GM18507 (cell line): ENCODE results near the gene SMYD3.
A peak's percentile ranks its signal among the peaks of the same experiment; 100 is the strongest.
"Not testable (repeated sequence)": the region's sequence is repeated elsewhere in the genome, so short reads cannot be mapped to it uniquely, and the experiment has no call there.

Experiments used
- DNase-seq: peaks from one replicate; pipeline ENCODE4 v3.0.0; 2011; ENCODE audit warnings: low read depth; ENCODE audit not compliant: insufficient read length; ENCODE audit errors: extremely low spot score
- FAIRE-seq: peaks from 2 replicates; lab custom pipeline; 2011; peaks lifted over from hg19 to GRCh38; lab: Jason Lieb, UNC

SMYD3 gene

DNA sequence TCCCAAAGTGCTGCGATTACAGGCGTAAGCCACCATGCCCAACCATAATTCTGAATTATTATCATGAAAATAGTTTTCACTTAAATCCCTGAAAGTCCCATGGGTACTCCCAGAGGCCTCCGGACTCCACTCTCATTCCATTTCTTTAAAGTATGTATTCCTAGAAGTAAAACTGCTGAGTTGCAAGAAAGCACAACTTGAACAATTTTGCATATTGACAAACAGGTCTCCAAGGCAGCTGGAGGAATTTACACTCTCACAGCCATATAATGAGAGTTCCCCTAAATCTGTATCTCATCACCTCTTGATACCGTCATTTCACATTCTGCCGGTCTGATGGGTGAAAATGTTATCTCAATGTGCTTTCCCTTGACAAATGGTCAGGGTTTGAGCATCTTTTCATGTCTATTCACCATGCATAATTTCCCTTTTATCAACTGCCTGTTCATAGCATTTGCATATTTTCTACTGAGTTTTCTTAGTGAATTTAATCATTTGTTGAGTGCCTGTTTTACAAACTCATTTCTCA is 129.4 kb downstream of the SMYD3 start:
- no peak for DNase-seq
- no peak for FAIRE-seq

GRCh38 chr1:246373828-246374569 is 133.1 kb downstream of the SMYD3 start:
- FAIRE-seq, result no peak

DNA sequence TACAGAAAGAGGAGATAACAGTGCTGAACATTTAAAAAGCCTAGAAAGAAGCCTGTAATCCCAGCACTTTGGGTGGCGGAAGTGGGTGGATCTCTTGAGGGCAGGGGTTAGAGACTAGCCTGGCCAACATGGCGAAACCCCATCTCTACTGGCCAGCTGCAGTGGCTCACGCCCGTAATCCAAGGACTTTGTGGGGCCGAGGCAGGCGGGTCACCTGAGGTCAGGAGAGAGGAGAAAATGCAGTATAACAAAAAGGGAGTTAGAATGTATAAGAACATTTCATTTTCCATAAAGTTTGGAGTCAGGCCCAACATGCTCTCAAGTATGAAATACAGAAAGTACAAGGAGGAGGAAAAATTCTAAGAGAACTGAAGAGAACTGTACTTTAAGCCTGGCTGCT is 134.5 kb downstream of the SMYD3 start:
- no peak for FAIRE-seq
- no peak for DNase-seq

More at GRCh38 chr1:246373828-246374569, 133.1 kb downstream of the SMYD3 start:
- no peak for DNase-seq

DNA sequence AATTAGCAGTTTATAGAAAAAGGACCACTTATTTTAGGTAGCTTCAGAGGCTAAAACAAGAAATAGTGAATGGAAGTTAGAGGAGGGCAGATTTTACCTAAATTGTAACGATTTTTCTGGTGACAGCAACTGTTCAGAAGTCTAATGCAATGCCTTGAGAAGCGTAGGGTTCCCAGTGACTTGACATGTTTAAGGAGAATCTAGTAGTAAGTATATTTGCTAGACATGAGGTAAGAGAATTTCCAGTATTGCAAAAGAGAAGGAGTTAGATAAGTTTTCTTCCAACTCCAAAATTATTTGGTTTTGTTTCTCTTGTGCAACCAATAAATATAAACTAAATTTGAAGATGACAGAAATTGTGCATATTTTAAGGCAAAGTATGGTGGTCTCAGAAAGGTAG is 140.0 kb downstream of the SMYD3 start:
- DNase-seq, result no peak
- FAIRE-seq, result no peak

DNA sequence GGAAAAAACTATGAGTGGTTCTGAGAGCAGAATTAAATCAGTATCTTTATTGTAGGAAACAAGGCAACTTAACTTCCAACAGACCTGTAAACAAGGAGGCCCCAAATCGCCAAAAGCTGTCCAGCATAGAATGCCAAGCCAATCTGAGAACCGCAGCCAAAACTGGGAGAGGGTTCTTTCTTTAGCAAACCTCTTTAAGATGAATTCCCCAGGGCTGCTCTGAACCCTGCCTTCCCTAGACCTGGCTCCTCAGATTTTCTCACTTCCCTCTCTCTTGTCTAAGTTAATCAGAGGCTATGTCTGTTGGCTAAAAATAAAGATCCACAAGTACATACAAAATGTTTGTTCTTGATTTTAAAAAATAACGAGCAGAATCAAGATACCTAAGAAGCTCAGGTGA is 141.4 kb downstream of the SMYD3 start:
- no peak for FAIRE-seq
- no peak for DNase-seq

GRCh38 chr1:246364415-246364941 is 142.6 kb downstream of the SMYD3 start:
- DNase-seq (no peak), FAIRE-seq (peak; percentile 9)

DNA sequence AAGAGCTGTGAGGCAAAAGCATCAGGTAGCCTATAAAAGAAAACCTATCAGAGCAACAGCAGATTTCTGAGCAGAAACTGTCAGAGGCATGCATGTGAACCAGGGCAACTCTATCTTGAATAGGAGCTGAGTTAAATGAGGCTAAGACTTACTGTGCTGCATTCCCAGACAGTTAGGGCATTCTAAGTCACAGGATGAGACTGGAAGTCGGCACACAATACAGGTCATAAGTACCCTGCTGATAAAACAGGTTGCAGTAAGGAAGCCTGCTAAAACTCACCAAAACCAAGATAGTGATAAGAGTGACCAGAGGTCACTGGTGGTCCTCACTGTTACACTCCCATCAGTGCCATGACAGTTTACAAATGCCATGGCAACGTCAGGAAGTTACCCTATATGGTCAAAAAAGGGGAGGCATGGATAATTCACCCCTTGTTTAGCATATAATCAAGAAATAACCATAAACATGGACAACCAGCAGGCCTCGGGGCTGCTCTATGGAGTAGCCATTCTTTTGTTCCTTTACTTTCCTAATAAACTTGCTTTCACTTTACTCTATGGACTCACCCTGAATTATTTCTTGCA is 150.0 kb downstream of the SMYD3 start:
- FAIRE-seq, DNase-seq: not testable (repeated sequence)

- FAIRE-seq (no peak), DNase-seq (no peak)
These were observed 151.5 kb downstream of the SMYD3 start for GRCh38 chr1:246355411-246356230.

DNA sequence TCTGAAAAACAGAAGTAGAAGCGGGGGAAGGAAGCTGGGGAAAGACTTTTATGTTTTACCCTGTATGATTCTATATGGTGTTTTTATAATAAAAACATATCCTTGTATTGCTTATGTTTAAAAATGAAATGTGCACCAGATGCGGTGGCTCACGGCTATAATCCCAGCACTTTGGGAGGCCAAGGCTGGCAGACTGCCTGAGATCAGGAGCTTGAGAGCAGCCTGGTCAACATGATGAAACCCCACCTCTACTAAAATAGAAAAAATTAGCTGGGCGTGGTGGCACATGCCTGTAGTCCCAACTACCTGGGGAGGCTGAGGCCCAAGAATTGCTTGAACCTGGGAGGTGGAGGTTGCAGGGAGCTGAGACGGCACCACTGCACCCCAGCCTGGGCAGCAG is 155.4 kb downstream of the SMYD3 start:
- DNase-seq (no peak), FAIRE-seq (no peak)

DNA sequence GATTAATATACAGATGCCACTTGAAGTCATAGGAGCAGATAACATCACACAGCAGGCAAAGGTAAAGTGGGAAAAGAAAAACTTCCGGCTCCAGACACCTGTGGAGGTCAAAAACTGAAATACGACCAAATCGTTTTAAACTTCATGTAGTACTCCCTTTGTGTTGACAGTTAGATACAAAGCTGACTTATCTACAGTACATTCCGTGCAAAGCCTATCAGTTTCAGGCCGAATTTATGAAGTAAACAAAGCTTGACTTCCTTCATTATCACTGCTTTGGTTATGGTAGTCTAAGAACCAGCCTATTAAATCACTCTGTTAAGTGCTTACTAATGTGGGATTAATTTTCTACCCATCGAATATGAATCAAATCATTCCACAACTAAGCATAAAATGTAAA is 156.3 kb downstream of the SMYD3 start:
- no peak for FAIRE-seq
- no peak for DNase-seq

DNA sequence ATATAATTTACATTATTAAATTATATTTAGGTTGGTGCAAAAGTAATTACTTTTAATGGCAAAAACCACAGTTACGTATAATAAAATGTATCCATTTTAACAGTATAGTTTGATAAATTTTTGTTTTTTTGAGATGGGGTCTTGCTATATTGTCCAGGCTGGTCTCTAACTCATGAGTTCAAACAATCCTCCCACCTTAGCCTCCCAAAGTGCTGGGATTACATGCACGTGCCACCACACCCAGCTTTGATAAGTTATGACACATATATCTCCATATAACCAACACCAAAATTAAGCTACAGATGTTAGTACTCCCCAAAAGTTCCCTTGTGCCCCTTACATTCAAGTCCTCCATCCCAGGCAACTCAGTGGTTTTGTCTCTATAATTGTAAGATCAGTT is 163.1 kb downstream of the SMYD3 start:
- DNase-seq (no peak), FAIRE-seq (no peak)

GRCh38 chr1:246343251-246343650 is 163.8 kb downstream of the SMYD3 start:
- FAIRE-seq, result peak; percentile 41
- no peak for DNase-seq

GRCh38 chr1:246338546-246338945 is 168.5 kb downstream of the SMYD3 start:
- peak; percentile 74 for FAIRE-seq
- no peak for DNase-seq

GRCh38 chr1:246338098-246338497 is 169.0 kb downstream of the SMYD3 start:
- no peak for FAIRE-seq
- DNase-seq, result no peak

GRCh38 chr1:246335151-246335550 is 171.9 kb downstream of the SMYD3 start:
- DNase-seq, result no peak
- no peak for FAIRE-seq

DNA sequence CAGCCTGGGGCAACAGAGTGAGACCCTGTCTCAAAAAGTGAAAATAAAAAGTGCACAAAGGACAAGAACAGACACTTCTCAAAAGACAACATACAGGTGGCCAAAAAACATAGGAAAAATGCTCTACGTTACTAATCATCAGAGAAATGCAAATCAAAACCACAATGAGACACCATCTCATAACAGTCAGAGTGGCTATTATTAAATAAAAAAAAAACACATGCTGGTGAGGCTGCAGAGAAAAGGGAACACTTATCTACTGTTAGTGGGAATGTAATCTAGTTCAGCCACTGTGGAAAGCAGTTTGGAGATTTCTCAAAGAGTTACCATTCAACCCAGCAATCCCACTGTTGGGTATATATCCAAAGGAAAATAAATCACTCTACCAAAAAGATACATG is 173.2 kb downstream of the SMYD3 start:
- FAIRE-seq (peak; percentile 82), DNase-seq (no peak)

DNA sequence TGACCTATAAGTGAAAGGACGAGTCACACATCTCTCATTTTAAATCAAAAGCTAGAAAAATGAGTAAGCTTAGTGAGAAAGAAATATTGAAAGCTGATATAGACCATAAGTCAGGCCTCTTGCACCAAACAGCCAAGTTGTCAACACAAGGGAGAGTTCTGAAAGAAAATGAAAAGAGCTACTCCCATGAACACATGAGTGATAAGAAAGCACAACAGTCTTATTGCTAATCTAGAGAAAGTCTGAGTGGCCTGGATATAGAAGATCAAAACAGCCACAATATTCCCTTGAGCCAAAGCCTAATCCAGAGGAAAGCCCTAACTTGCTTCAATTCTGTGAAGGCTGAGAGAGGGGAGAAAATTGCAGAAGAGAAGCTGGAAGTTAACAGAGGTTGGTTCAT is 175.0 kb downstream of the SMYD3 start:
- FAIRE-seq (no peak), DNase-seq (no peak)

- DNase-seq, result peak; percentile 36
- FAIRE-seq, result peak; percentile 99
These were observed 177.2 kb downstream of the SMYD3 start for GRCh38 chr1:246329900-246330299.

- DNase-seq, FAIRE-seq: not testable (repeated sequence)
These were observed 177.8 kb downstream of the SMYD3 start for GRCh38 chr1:246329292-246329691.

- DNase-seq (no peak), FAIRE-seq (no peak)
These were observed 182.4 kb downstream of the SMYD3 start for GRCh38 chr1:246324711-246325110.
